NCI-H146 treated with DMSO at 0.1 percent for 48 hours (cell line): ENCODE data around the gene NEURL1.

Source experiments
- DNase-seq: peaks from one replicate; lab custom pipeline; 2025; ENCODE audit not compliant: unreplicated experiment; lab: John Stamatoyannopoulos, UW

Gene NEURL1, protein sequence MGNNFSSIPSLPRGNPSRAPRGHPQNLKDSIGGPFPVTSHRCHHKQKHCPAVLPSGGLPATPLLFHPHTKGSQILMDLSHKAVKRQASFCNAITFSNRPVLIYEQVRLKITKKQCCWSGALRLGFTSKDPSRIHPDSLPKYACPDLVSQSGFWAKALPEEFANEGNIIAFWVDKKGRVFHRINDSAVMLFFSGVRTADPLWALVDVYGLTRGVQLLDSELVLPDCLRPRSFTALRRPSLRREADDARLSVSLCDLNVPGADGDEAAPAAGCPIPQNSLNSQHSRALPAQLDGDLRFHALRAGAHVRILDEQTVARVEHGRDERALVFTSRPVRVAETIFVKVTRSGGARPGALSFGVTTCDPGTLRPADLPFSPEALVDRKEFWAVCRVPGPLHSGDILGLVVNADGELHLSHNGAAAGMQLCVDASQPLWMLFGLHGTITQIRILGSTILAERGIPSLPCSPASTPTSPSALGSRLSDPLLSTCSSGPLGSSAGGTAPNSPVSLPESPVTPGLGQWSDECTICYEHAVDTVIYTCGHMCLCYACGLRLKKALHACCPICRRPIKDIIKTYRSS

GRCh38 chr10:103493362-103493915, at the start of gene NEURL1:
Gene NEURL1, plus strand, starts transcription at chr10:103493705. Its CDS starts 683 bp downstream, at chr10:103494388.
- peak; percentile 12 for DNase-seq

DNA sequence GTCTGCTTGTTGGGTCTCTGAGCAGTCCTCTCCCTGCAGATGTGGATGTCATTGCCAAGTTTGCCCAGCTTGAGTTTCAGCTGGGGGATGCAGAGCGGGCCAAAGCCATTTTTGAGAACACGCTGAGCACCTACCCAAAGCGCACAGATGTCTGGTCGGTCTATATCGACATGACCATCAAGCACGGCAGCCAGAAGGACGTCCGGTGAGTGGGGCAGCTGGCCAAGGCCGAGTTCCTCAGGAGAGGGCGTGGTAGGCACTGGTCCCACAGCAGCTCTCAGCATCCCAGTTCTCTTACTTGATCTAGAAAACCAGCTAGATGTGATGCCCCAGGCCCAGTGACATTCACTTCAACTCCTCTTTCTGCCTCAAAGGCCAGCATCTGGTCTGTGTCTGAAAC, 49.0 kb upstream of the NEURL1 start:
- no peak for DNase-seq

DNA sequence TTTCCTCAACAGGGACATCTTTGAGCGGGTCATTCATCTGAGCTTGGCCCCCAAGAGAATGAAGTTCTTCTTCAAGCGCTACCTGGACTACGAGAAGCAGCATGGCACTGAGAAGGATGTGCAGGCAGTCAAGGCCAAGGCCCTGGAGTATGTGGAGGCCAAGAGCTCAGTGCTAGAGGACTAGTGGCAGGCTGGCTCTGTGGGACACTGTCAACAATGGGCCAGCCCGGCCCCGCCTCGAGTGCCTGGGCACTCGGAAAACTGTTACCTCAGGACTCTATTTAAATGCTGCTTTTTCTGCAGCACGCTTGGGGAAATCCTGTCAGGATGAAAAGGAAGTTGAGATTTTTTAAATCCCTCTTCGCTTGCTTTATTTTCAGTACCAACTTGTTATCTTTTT, 48.1 kb upstream of the NEURL1 start:
- no peak for DNase-seq

DNA sequence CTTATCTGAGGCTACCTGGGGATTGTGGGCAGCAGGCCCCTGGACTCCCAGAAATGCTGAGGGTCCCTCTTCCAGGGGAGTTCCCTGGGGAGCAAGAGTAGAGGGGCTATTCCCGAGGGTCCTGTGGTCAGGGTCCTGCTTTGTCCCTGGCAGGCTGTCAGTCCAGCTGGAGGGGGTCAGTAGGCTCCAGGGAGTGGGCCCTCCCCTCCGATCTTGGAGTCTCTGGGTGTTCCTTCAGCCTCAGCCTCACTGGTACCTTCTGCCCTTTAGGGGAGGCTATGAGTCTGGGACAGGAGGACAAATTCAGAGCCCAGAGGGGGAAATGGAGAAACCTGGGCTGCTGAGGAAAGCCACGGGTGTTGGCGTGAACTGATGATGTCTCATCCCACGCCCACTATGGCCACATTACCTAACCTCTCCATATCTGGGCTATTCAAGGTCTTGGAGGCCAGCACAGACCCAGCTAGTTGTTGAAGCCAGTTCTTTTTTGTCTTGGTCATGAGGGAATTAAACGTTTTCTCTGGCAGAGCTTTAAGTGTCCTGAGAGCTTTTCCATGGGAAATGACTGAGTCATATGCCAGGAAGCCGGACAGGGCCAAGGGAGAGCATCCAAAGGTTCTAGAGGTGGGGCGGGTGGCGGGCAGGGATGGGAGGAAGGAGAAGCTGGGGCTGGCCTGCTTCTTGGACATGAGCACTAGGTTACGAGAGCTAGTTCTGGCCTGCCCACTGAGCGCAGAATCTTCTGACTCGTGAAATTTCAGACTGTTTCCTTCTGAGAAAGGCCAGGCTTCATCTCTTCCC, 47.5 kb upstream of the NEURL1 start:
- DNase-seq, result no peak

DNA sequence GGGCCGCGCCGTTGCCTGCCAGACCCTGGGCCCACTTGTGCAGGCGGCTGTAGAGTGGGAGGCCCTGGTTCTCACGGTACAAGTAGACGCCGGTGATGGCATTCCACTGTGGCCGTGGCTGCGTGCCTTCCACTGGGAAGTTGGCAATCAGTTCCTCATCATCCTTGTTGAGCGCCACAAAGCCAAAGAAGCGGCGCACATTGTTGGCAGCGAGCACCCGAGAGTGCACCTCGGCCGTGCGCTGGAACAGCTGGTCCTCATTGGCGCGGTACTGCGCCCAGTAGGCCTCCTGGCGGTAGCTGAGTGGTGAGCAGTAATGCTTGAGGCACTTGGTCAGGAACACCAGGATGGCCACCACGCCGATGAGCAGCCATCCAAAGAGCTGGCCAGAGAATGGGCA, 46.3 kb upstream of the NEURL1 start:
- DNase-seq, result no peak

- no peak for DNase-seq
Observed at GRCh38 chr10:103448746-103449145, 44.8 kb upstream of the NEURL1 start.

- DNase-seq, result no peak
Observed at GRCh38 chr10:103449208-103450144, 44.0 kb upstream of the NEURL1 start.

DNA sequence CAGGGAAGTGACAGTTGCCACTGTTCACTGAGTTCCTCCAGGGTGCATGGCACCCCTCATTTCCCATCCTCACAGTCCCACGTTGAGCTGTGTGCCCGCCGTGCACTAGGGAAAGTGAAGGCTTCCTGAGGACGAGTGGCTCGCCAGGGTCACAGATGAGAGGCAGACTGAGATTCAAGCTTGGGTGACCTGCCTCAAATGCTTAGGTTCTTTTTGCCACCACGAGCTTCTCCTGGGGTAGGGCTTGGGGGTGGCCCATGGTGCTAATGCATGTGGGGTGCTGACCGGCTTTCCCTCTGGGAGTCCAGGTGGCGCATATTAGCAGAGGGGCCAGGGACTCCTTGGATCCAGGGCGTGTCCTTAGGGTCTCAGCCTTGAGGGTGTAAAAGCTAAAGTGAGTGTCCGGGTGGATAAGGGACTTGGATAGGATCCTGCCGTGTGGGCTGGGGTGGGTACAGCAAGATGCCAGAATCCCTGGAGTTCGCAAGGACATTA, 43.3 kb upstream of the NEURL1 start:
- DNase-seq, result no peak

- DNase-seq, result no peak
Observed at GRCh38 chr10:103451091-103451813, 42.3 kb upstream of the NEURL1 start.

GRCh38 chr10:103451831-103452505, 41.5 kb upstream of the NEURL1 start, which contains the start of gene CALHM2:
Gene CALHM2, minus strand, starts transcription at chr10:103452370. Its CDS starts 2,429 bp downstream, at chr10:103449941.
- peak; percentile 45 for DNase-seq

- no peak for DNase-seq
Observed at GRCh38 chr10:103452506-103453230, 40.8 kb upstream of the NEURL1 start.

DNA sequence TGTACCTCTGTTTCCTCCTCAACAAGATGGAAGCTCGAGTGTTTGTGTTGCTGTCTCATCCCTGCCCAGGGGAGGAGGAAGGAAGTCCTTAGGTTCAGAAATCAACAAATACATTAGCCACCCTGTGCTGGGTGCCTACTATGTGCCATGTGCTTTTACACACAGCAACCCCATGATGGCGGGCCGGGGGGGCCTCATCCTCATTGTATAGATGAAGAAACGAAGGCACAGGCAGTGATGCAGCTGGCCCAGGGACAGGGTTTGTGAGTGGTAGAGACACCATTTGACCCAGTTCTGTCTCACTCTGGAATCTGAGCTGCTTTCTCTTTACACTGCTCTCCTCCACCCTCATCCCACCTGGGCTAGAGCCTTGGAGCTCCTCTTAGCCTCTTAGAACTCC, 39.5 kb upstream of the NEURL1 start:
- no peak for DNase-seq

- no peak for DNase-seq
Observed at GRCh38 chr10:103455235-103455634, 38.3 kb upstream of the NEURL1 start.

- DNase-seq, result no peak
Observed at GRCh38 chr10:103456074-103456660, 37.3 kb upstream of the NEURL1 start.

- DNase-seq, result no peak
Observed at GRCh38 chr10:103457176-103457712, 36.3 kb upstream of the NEURL1 start.

DNA sequence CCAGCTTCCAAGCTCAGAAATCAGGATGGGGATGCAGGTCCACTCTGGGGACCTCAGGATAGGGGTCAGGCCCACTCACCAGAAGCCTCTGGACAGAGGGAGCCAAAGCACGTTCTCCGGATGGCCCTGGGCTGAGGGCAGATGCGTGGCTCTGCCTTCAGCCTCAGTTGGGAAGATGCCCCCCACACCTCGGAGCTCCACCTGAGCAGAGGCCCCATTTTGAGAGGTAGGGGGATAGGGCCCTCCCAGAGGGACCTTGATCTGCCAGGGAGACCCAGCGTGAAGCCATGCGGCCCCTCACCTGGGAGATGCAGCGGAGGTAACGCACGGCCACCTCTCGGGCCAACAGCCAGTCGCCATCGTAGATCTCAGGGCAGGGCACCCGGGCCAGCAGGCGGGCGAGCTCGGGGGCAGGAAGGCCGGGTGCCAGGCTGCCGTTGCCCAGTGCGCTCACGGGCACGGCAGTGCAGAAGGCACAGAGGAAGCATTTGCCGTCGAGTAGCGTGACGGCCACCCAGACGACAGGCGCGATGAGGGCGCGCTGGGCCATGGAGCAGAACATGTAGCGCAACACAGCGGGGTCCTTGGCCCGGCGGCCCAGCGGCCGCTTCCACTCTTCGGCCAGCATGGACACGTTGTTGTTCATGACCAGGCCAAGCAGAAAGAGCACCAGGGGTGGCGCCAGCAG, 35.5 kb upstream of the NEURL1 start:
- no peak for DNase-seq

GRCh38 chr10:103458720-103459119, 34.8 kb upstream of the NEURL1 start, which contains the start of gene CALHM1:
Gene CALHM1, minus strand, starts transcription at chr10:103458900. Its CDS starts 149 bp downstream, at chr10:103458751.
- peak; percentile 66 for DNase-seq
